Effector memory CD4-positive, alpha-beta T cell (primary cell): ENCODE measurements around the gene DDAH1.

Experiments
- DNase-seq, 3 donors: peaks; one replicate each; pipeline ENCODE4 v3.0.0-alpha.2; 2020
- H3K27ac ChIP-seq: 2 replicates; pipeline ENCODE4 v1.7.0; 2013; ENCODE audit warnings: mild to moderate bottlenecking, low read length, moderate library complexity; ENCODE audit not compliant: insufficient read depth, poor library complexity, severe bottlenecking
- H3K27me3 ChIP-seq: replicated peaks from 2 replicates; pipeline ENCODE4 v1.7.0; 2013; ENCODE audit warnings: mild to moderate bottlenecking, low read length; ENCODE audit not compliant: insufficient read depth, control insufficient read depth, poor library complexity, severe bottlenecking
- H3K36me3 ChIP-seq: 2 replicates; pipeline ENCODE4 v1.7.0; 2013; ENCODE audit warnings: mild to moderate bottlenecking, low read length, moderate library complexity; ENCODE audit not compliant: control insufficient read depth, insufficient read depth
- H3K4me1 ChIP-seq: 2 replicates; pipeline ENCODE4 v1.7.0; 2013; ENCODE audit warnings: low read length, mild to moderate bottlenecking; ENCODE audit not compliant: control insufficient read depth, insufficient read depth, poor library complexity, severe bottlenecking
- H3K4me3 ChIP-seq: 2 replicates; pipeline ENCODE4 v1.7.0; 2013; ENCODE audit warnings: low read length, low read depth, mild to moderate bottlenecking; ENCODE audit not compliant: insufficient read depth, poor library complexity, severe bottlenecking
- H3K9me3 ChIP-seq: 2 replicates; pipeline ENCODE4 v1.7.0; 2013; ENCODE audit warnings: mild to moderate bottlenecking, low read length, moderate library complexity; ENCODE audit not compliant: control insufficient read depth

DDAH1 gene

GRCh38 chr1:85275701-85276214 is 189.2 kb downstream of the DDAH1 start:
- Histone ChIP-seq H3K27ac (peak overlapping the region; percentile 95), H3K4me3 (peak overlapping the region; percentile 81), H3K9me3 (no peaks in the 10 kb centered on the region), H3K27me3 (no peaks in the 10 kb centered on the region), H3K4me1 (no peaks in the 10 kb centered on the region), H3K36me3 (no peaks in the 10 kb centered on the region)
- DNase-seq, result no peak

DNA sequence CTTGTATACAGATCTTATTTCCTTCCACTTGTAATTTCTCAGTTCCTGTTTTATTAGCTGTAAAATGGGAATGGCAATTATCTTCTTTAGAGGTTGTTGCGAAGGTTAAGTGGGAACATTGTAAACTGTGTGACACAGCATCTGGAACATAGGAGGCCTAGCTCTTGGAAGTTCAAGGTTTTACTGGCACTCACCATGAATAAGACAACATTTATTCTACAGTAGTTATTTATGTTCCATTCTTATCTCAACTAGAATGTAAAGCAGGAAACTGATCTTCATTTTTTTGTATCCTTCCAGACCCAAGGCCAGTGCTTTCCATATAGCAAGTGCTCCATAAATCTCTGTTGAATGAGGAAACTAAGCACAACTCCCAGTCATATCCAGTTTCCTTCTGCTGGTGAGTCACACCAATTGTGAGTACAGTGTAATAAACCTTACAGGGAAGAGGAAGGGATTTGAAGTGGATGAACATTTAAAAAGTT is 189.9 kb downstream of the DDAH1 start:
- H3K27ac ChIP-seq, result peak overlapping the region; percentile 95
- no peak for DNase-seq

GRCh38 chr1:85273397-85273796 is 191.6 kb downstream of the DDAH1 start:
- Histone ChIP-seq H3K4me1 (no peaks in the 10 kb centered on the region), H3K4me3 (no peak overlapping the region), H3K27ac (no peak overlapping the region), H3K9me3 (no peaks in the 10 kb centered on the region), H3K27me3 (no peaks in the 10 kb centered on the region), H3K36me3 (peaks cover 17% of the 10 kb centered on the region)
- DNase-seq, result no peak

More for the DNA sequence above, 189.9 kb downstream of the DDAH1 start:
- Histone ChIP-seq H3K4me1 (no peaks in the 10 kb centered on the region), H3K4me3 (peak overlapping the region; percentile 81), H3K27me3 (no peaks in the 10 kb centered on the region), H3K36me3 (peaks cover 5% of the 10 kb centered on the region), H3K9me3 (no peaks in the 10 kb centered on the region)

GRCh38 chr1:85268801-85269585 is 196.0 kb downstream of the DDAH1 start:
- no peaks in the 10 kb centered on the region for H3K9me3 ChIP-seq
- DNase-seq, result no peak
- H3K4me3 ChIP-seq, result no peak overlapping the region
- H3K27ac ChIP-seq, result no peak overlapping the region
- H3K36me3 ChIP-seq, result peaks cover 26% of the 10 kb centered on the region
- H3K27me3 ChIP-seq, result no peaks in the 10 kb centered on the region
- H3K4me1 ChIP-seq, result no peaks in the 10 kb centered on the region
